HPDE6-E6E7 (cell line): Measurements from ENCODE around the gene TBC1D9B.
"Not testable (repeated sequence)": the region's sequence is repeated elsewhere in the genome, so short reads cannot be mapped to it uniquely, and the experiment has no call there.

Experiments used
- DNase-seq: peaks from one replicate; pipeline ENCODE4 v3.0.0; 2011; ENCODE audit warnings: missing footprints; ENCODE audit errors: extremely low spot score

TBC1D9B gene

GRCh38 chr5:179885491-179886090 lies 22.1 kb downstream of the TBC1D9B start:
- no peak for DNase-seq

GRCh38 chr5:179883163-179883562 lies 24.5 kb downstream of the TBC1D9B start:
- DNase-seq = no peak

GRCh38 chr5:179882338-179882737 lies 25.4 kb downstream of the TBC1D9B start:
- DNase-seq = no peak

GRCh38 chr5:179880848-179881590 lies 26.7 kb downstream of the TBC1D9B start:
- no peak for DNase-seq

GRCh38 chr5:179880066-179880650 lies 27.5 kb downstream of the TBC1D9B start:
- no peak for DNase-seq

GRCh38 chr5:179879690-179880010 lies 28.0 kb downstream of the TBC1D9B start:
- no peak for DNase-seq

GRCh38 chr5:179879003-179879689 lies 28.6 kb downstream of the TBC1D9B start:
- DNase-seq = no peak

- no peak for DNase-seq
These were observed 29.3 kb downstream of the TBC1D9B start for GRCh38 chr5:179878222-179879002.

GRCh38 chr5:179876610-179876952 lies 31.1 kb downstream of the TBC1D9B start:
- DNase-seq = no peak

GRCh38 chr5:179875741-179876609 lies 31.7 kb downstream of the TBC1D9B start:
- no peak for DNase-seq

- no peak for DNase-seq
These were observed 33.0 kb downstream of the TBC1D9B start for GRCh38 chr5:179874536-179875292.

- no peak for DNase-seq
These were observed 33.6 kb downstream of the TBC1D9B start for GRCh38 chr5:179874136-179874535.

GRCh38 chr5:179873588-179874110 lies 34.0 kb downstream of the TBC1D9B start:
- no peak for DNase-seq

- DNase-seq = no peak
These were observed 34.7 kb downstream of the TBC1D9B start for GRCh38 chr5:179872828-179873575.

- no peak for DNase-seq
These were observed 35.5 kb downstream of the TBC1D9B start for GRCh38 chr5:179872055-179872827.

- DNase-seq = not testable (repeated sequence)
These were observed 36.2 kb downstream of the TBC1D9B start for GRCh38 chr5:179871533-179871932.

- no peak for DNase-seq
These were observed 36.7 kb downstream of the TBC1D9B start for GRCh38 chr5:179870952-179871351.

GRCh38 chr5:179870403-179870903 lies 37.2 kb downstream of the TBC1D9B start:
- no peak for DNase-seq
